ENCODE results near the gene ADAMTS13.

DNA sequence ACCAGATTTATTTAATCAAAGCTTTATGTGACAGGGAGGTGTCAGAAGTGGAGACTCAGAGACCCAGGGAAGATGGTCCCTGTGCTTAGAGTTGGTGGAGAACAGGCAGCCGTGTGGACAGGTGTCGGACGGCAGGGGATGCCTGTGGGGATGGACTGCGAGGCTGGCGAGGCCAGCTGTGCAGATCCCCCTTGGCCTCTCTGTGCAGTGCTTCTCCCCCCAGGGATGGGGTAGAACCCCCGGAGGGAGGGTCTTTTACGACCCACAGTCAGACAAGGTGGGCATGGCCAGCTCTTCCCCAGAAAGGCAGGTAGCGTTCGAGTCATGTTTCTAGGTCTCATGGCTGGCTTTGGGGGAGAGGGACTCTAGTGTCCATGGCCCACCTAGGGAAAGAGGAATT lies 61.4 kb downstream of the ADAMTS13 start:
- TF ChIP-seq, protein P1, sequence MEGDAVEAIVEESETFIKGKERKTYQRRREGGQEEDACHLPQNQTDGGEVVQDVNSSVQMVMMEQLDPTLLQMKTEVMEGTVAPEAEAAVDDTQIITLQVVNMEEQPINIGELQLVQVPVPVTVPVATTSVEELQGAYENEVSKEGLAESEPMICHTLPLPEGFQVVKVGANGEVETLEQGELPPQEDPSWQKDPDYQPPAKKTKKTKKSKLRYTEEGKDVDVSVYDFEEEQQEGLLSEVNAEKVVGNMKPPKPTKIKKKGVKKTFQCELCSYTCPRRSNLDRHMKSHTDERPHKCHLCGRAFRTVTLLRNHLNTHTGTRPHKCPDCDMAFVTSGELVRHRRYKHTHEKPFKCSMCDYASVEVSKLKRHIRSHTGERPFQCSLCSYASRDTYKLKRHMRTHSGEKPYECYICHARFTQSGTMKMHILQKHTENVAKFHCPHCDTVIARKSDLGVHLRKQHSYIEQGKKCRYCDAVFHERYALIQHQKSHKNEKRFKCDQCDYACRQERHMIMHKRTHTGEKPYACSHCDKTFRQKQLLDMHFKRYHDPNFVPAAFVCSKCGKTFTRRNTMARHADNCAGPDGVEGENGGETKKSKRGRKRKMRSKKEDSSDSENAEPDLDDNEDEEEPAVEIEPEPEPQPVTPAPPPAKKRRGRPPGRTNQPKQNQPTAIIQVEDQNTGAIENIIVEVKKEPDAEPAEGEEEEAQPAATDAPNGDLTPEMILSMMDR (IDR thresholded peaks at IDR 0.05; ENCODE audit: insufficient read depth, low read length, poor library complexity, severe bottlenecking) = no peak
- TF ChIP-seq EZH2phosphoT487 (conservative IDR thresholded peaks at IDR 0.05; ENCODE audit: low read length) = no peak
